Suprapubic skin (tissue), 4 donors: ENCODE data around the gene EVI5L.

Source experiments
- CTCF ChIP-seq, 2 donors: fragments of 200-600 bp in 1 of 2; fragments of 450-650 bp in 1 of 2; sonication (generic) in 1 of 2; IDR thresholded peaks; one replicate each; pipeline ENCODE4 v1.5.1; 2016 to 2019; ENCODE audit warnings: antibody characterized with exemption in 2 of 2, mild to moderate bottlenecking in 1 of 2, moderate library complexity in 1 of 2
- EP300 ChIP-seq: sonication (generic); formaldehyde crosslinking; IDR thresholded peaks from one replicate; pipeline ENCODE4 v1.6.1; 2017; ENCODE audit warnings: antibody characterized with exemption
- POLR2A ChIP-seq, 2 donors: fragments of 450-650 bp; IDR thresholded peaks; one replicate each; pipeline ENCODE4 v1.6.1; 2017; ENCODE audit warnings: antibody characterized with exemption in 2 of 2, mild to moderate bottlenecking in 2 of 2, moderate library complexity in 2 of 2
- POLR2AphosphoS5 ChIP-seq, 3 donors: sonication (generic); formaldehyde crosslinking; IDR thresholded peaks; one replicate each; pipeline ENCODE4 v1.6.1; 2017; ENCODE audit warnings: antibody characterized with exemption in 3 of 3

GRCh38 chr19:7873304-7874075 lies 43.5 kb downstream of the EVI5L start:
- TF ChIP-seq CTCF (IDR thresholded peaks at IDR 0.05) (no peak), POLR2A (IDR thresholded peaks at IDR 0.05) (no peak), POLR2AphosphoS5 (IDR thresholded peaks at IDR 0.05) (no peak), EP300 (no peak)
